ENCODE measurements around the gene GRIK4. TPM values are rescaled to one million over a fixed set of nuclear protein-coding genes. Genes with fewer than 3 reads are reported as not detected.

The GRIK4 gene
- total RNA-seq, 3 donors from 2014 or later (not counting 1 experiment from before 2014, with no cell fraction given), result 2.2 to 32.3 (median 21.9) TPM

GRCh38 chr11:120774591-120775386, 263.2 kb downstream of the GRIK4 start:
- H3K27ac Mint-ChIP-seq, result peak overlapping the region in 1 of 2 donors; percentile 87
- no peaks in the 10 kb centered on the region for H3K4me1 ChIP-seq (ENCODE audit: control insufficient read depth, insufficient read depth, low read length)
- DNase-seq (no peak), ATAC-seq (peak; percentile 73 to 92 (median 91))
- H3K4me3 Mint-ChIP-seq, result no peak overlapping the region
- no peaks in the 10 kb centered on the region for H3K9me3 Mint-ChIP-seq
- no peaks in the 10 kb centered on the region for H3K27me3 ChIP-seq (ENCODE audit: control insufficient read depth, insufficient read depth, low read length)
- no peaks in the 10 kb centered on the region for H3K36me3 ChIP-seq (ENCODE audit: control insufficient read depth, insufficient read depth, low read length)
- H3K36me3 Mint-ChIP-seq, result no peaks in the 10 kb centered on the region
- no peaks in the 10 kb centered on the region for H3K27me3 Mint-ChIP-seq (ENCODE audit: low read depth in 2 of 2)
- H3K9me3 ChIP-seq (ENCODE audit: control insufficient read depth, insufficient read depth, low read length), result no peaks in the 10 kb centered on the region
- WGBS (ENCODE audit: insufficient coverage), result 66% methylated on average over 6 of the region's 7 CpGs
- H3K27ac ChIP-seq (ENCODE audit: low read length), result peak overlapping the region; percentile 6
- peaks cover 24 to 39% of the 10 kb centered on the region in 2 donors for H3K4me1 Mint-ChIP-seq
- H3K4me3 ChIP-seq (ENCODE audit: low read length), result no peak overlapping the region
- TF ChIP-seq CTCF (IDR thresholded peaks at IDR 0.05), result no peak
- intact Hi-C loops (cut with micrococcal nuclease), result no loop called here

GRCh38 chr11:120775986-120776951, 264.7 kb downstream of the GRIK4 start:
- Histone ChIP-seq H3K27ac (ENCODE audit: low read length) (no peak overlapping the region), H3K36me3 (ENCODE audit: control insufficient read depth, insufficient read depth, low read length) (no peaks in the 10 kb centered on the region), H3K4me1 (ENCODE audit: control insufficient read depth, insufficient read depth, low read length) (no peaks in the 10 kb centered on the region), H3K27me3 (ENCODE audit: control insufficient read depth, insufficient read depth, low read length) (no peaks in the 10 kb centered on the region), H3K9me3 (ENCODE audit: control insufficient read depth, insufficient read depth, low read length) (no peaks in the 10 kb centered on the region), H3K4me3 (ENCODE audit: low read length) (no peak overlapping the region)
- no peak for ATAC-seq
- no peaks in the 10 kb centered on the region for H3K27me3 Mint-ChIP-seq (ENCODE audit: low read depth in 2 of 2)
- no peak for TF ChIP-seq CTCF (IDR thresholded peaks at IDR 0.05)
- intact Hi-C loops (cut with micrococcal nuclease), result no loop called here
- H3K9me3 Mint-ChIP-seq, result no peaks in the 10 kb centered on the region
- no peak overlapping the region for H3K4me3 Mint-ChIP-seq
- WGBS (ENCODE audit: insufficient coverage), result 85% methylated on average over 17 of the region's 17 CpGs
- H3K4me1 Mint-ChIP-seq, result peaks cover 24 to 44% of the 10 kb centered on the region in 2 donors
- no peak overlapping the region for H3K27ac Mint-ChIP-seq
- no peak for DNase-seq
- H3K36me3 Mint-ChIP-seq, result no peaks in the 10 kb centered on the region

- ATAC-seq (no peak), DNase-seq (no peak)
- peak overlapping the region in 1 of 2 donors; percentile 41 for H3K27ac Mint-ChIP-seq
- H3K9me3 ChIP-seq (ENCODE audit: control insufficient read depth, insufficient read depth, low read length), result no peaks in the 10 kb centered on the region
- peaks cover 17 to 37% of the 10 kb centered on the region in 2 donors for H3K4me1 Mint-ChIP-seq
- intact Hi-C loops (cut with micrococcal nuclease), result no loop called here
- H3K4me1 ChIP-seq (ENCODE audit: control insufficient read depth, insufficient read depth, low read length), result no peaks in the 10 kb centered on the region
- no peak overlapping the region for H3K4me3 Mint-ChIP-seq
- no peak overlapping the region for H3K27ac ChIP-seq (ENCODE audit: low read length)
- peaks cover 4 to 8% of the 10 kb centered on the region in 2 donors for H3K27me3 Mint-ChIP-seq (ENCODE audit: low read depth in 2 of 2)
- no peaks in the 10 kb centered on the region for H3K9me3 Mint-ChIP-seq
- no peaks in the 10 kb centered on the region for H3K36me3 Mint-ChIP-seq
- no peaks in the 10 kb centered on the region for H3K36me3 ChIP-seq (ENCODE audit: control insufficient read depth, insufficient read depth, low read length)
- no peaks in the 10 kb centered on the region for H3K27me3 ChIP-seq (ENCODE audit: control insufficient read depth, insufficient read depth, low read length)
- WGBS (ENCODE audit: insufficient coverage), result 89% methylated on average over 10 of the region's 10 CpGs
- no peak for TF ChIP-seq CTCF (IDR thresholded peaks at IDR 0.05)
- no peak overlapping the region for H3K4me3 ChIP-seq (ENCODE audit: low read length)
Measured at GRCh38 chr11:120778685-120779490, 267.3 kb downstream of the GRIK4 start.

Data from natural killer cell (primary cell).